ENCODE results near the gene IGFN1. TPM values are rescaled to one million over a fixed set of nuclear protein-coding genes. Genes with fewer than 3 reads are reported as not detected.
A peak's percentile ranks its signal among the peaks of the same experiment; 100 is the strongest.

The IGFN1 gene
- total and polyA plus RNA-seq, 7 donors = 2.7 to 442 (median 33.1) TPM

GRCh38 chr1:201189085-201189484, 1.5 kb upstream of the IGFN1 start:
- DNase-seq = no peak
- Histone ChIP-seq H3K4me3 (no peak overlapping the region), H3K4me1 (peaks cover 15% of the 10 kb centered on the region), H3K9me3 (no peaks in the 10 kb centered on the region), H3K36me3 (ENCODE audit: insufficient read depth in 1 of 2, low read depth in 1 of 2) (no peaks in the 10 kb centered on the region), H3K27me3 (ENCODE audit: insufficient read depth in 3 of 3, low read length in 2 of 3) (no peaks in the 10 kb centered on the region), H3K27ac (no peak overlapping the region)
- WGBS, 3 donors = 74 to 88% (median 77%) methylated on average over 2 of the region's 2 CpGs
- intact Hi-C loops (cut with DNase I) = loop anchor here in 1 of 2 donors (5.0 kb wide), 1 partner anchor 37 kb away; the partner anchor contains the start of gene TMEM9
- TF ChIP-seq, protein P1, sequence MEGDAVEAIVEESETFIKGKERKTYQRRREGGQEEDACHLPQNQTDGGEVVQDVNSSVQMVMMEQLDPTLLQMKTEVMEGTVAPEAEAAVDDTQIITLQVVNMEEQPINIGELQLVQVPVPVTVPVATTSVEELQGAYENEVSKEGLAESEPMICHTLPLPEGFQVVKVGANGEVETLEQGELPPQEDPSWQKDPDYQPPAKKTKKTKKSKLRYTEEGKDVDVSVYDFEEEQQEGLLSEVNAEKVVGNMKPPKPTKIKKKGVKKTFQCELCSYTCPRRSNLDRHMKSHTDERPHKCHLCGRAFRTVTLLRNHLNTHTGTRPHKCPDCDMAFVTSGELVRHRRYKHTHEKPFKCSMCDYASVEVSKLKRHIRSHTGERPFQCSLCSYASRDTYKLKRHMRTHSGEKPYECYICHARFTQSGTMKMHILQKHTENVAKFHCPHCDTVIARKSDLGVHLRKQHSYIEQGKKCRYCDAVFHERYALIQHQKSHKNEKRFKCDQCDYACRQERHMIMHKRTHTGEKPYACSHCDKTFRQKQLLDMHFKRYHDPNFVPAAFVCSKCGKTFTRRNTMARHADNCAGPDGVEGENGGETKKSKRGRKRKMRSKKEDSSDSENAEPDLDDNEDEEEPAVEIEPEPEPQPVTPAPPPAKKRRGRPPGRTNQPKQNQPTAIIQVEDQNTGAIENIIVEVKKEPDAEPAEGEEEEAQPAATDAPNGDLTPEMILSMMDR (IDR thresholded peaks at IDR 0.05) = no peak
- ATAC-seq = no peak

- intact Hi-C loops (cut with DNase I) = no loop called here
- Histone ChIP-seq H3K4me3 (no peak overlapping the region), H3K27ac (no peak overlapping the region), H3K36me3 (ENCODE audit: insufficient read depth in 1 of 2, low read depth in 1 of 2) (no peaks in the 10 kb centered on the region), H3K9me3 (no peaks in the 10 kb centered on the region), H3K27me3 (ENCODE audit: insufficient read depth in 3 of 3, low read length in 2 of 3) (no peaks in the 10 kb centered on the region), H3K4me1 (peaks cover 7% of the 10 kb centered on the region)
- DNase-seq (no peak), ATAC-seq (no peak)
- TF ChIP-seq, protein P1 (IDR thresholded peaks at IDR 0.05) = no peak
- whole genome bisulfite sequencing, 3 donors = 87 to 95% (median 89%) methylated on average over 6 of the region's 6 CpGs
Observed at GRCh38 chr1:201190005-201190404, 619 bp upstream of the IGFN1 start.

- ATAC-seq = peak; percentile 75 to 87 (median 83)
Observed at GRCh38 chr1:201191653-201192260, 1.1 kb downstream of the IGFN1 start.

GRCh38 chr1:201192261-201192788, 1.7 kb downstream of the IGFN1 start:
- intact Hi-C loops (cut with DNase I) = no loop called here
- Histone ChIP-seq H3K27me3 (ENCODE audit: insufficient read depth in 3 of 3, low read length in 2 of 3) (no peaks in the 10 kb centered on the region), H3K9me3 (no peaks in the 10 kb centered on the region), H3K36me3 (ENCODE audit: insufficient read depth in 1 of 2, low read depth in 1 of 2) (peaks cover 0 to 17% of the 10 kb centered on the region in 2 donors), H3K4me3 (peak overlapping the region; percentile 69), H3K27ac (peak overlapping the region; percentile 86), H3K4me1 (no peaks in the 10 kb centered on the region)
- TF ChIP-seq, protein P1 (IDR thresholded peaks at IDR 0.05) = no peak
- 51 to 73% (median 55%) methylated on average over 3 of the region's 3 CpGs for WGBS, 3 donors
- ATAC-seq (peak; percentile 0 to 51 (median 26)), DNase-seq (no peak)

More at GRCh38 chr1:201191653-201192260, 1.1 kb downstream of the IGFN1 start:
- TF ChIP-seq, protein P1 (IDR thresholded peaks at IDR 0.05) = no peak
- peak in 1 of 2 donors; percentile 50 for DNase-seq
- Histone ChIP-seq H3K4me1 (no peaks in the 10 kb centered on the region), H3K36me3 (ENCODE audit: insufficient read depth in 1 of 2, low read depth in 1 of 2) (peaks cover 0 to 11% of the 10 kb centered on the region in 2 donors), H3K27me3 (ENCODE audit: insufficient read depth in 3 of 3, low read length in 2 of 3) (no peaks in the 10 kb centered on the region), H3K9me3 (no peaks in the 10 kb centered on the region), H3K4me3 (peak overlapping the region; percentile 69), H3K27ac (peak overlapping the region; percentile 86)
- 33 to 52% (median 45%) methylated on average over 17 to 18 of the region's 18 CpGs for WGBS, 3 donors
- intact Hi-C loops (cut with DNase I) = no loop called here

Measured in psoas muscle (tissue), 8 donors.